Measurements from ENCODE around the gene FXYD2.

DNA sequence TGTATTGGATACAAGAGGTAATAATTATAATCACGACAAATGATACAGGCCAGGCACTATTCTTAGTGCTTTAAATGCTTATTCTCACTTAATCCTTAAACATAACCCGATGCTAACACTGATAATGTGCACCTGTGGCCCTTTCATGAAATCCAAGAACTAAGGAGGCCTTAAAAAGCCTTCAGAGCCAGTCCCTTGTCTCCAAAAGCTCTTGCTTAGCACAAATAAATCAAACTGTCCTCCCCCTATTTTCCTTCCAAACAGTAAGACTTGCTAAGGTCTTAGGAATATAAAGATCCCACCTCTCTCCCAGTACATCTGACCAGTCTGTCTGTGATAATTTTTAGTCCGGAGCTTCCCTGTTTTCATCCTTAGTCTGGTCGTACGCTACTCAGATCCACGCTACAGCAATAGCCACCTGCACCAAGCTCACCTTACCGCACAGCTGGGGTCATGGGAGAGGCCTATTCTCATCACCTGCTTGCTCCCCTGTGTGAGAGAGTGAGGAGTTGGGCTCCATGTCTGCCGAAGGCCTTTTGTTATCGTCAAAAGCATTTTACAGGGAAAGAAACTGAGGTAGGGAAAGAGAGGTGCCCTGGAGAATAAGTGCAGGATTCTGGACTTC is 35.1 kb upstream of the FXYD2 start:
- TF ChIP-seq CTCF (IDR thresholded peaks at IDR 0.05), result no peak
- TF ChIP-seq JUN (CRISPR knock-in tag; IDR thresholded peaks at IDR 0.05), result no peak
- TF ChIP-seq, protein P1, sequence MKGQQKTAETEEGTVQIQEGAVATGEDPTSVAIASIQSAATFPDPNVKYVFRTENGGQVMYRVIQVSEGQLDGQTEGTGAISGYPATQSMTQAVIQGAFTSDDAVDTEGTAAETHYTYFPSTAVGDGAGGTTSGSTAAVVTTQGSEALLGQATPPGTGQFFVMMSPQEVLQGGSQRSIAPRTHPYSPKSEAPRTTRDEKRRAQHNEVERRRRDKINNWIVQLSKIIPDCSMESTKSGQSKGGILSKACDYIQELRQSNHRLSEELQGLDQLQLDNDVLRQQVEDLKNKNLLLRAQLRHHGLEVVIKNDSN (CRISPR knock-in tag; IDR thresholded peaks at IDR 0.05), result no peak
- no peak for TF ChIP-seq USF2 (CRISPR knock-in tag; IDR thresholded peaks at IDR 0.05)

All from WTC11 (cell line).